IMR-90 (cell line): ENCODE data around the gene CTPS1. TPM values are rescaled to one million over a fixed set of nuclear protein-coding genes. Genes with fewer than 3 reads are reported as not detected.

ENCODE experiments used
- ATAC-seq: fragments of 200-7000 bp; cut with Tn5 transposase; 2 replicates; pipeline ENCODE4 v1.9.1; 2020; ENCODE audit warnings: low read depth, mild to moderate bottlenecking, moderate library complexity
- BruUV-seq: library from RNA; stranded (reverse); fragments of 400-500 nt; replicated peaks from 2 replicates; lab custom pipeline; 2021; lab: Mats Ljungman, UMichigan
- CTCF ChIA-PET: fragments of 300-600 bp; formaldehyde crosslinking; extraction: SDS; loops from one replicate; lab custom pipeline; 2021; ENCODE audit warnings: antibody characterized with exemption; lab: Yijun Ruan, JAX
- POLR2A ChIA-PET: fragments of 300-600 bp; sonication (Branson Sonifier 250); formaldehyde crosslinking; loops from one replicate; lab custom pipeline; 2022; ENCODE audit warnings: antibody characterized with exemption; ENCODE audit not compliant: unreplicated experiment; lab: Charles Lee
- DNase-seq: peaks from one replicate; pipeline ENCODE4 v3.0.0; 2013
- H2AFZ ChIP-seq: replicated peaks from 2 replicates; pipeline ENCODE3; 2013; ENCODE audit warnings: low read length, mild to moderate bottlenecking; ENCODE audit not compliant: poor library complexity
- H2AK5ac ChIP-seq: 2 replicates; pipeline ENCODE4 v1.6.1; 2013; ENCODE audit warnings: low read depth, low read length, inconsistent platforms
- H2AK9ac ChIP-seq: replicated peaks from 2 replicates; pipeline ENCODE3; 2013; ENCODE audit warnings: mild to moderate bottlenecking, low read depth, low read length, moderate library complexity; ENCODE audit not compliant: poor library complexity
- H2BK120ac ChIP-seq: 2 replicates; pipeline ENCODE4 v1.6.1; 2013; ENCODE audit warnings: low read depth, low read length, inconsistent platforms
- H2BK15ac ChIP-seq: 3 replicates; pipeline ENCODE4 v1.6.1; 2013; ENCODE audit warnings: low read depth, low read length, inconsistent platforms
- H2BK20ac ChIP-seq: 2 replicates; pipeline ENCODE4 v1.6.1; 2013; ENCODE audit warnings: low read depth, mild to moderate bottlenecking, inconsistent platforms, low read length, moderate library complexity
- H2BK5ac ChIP-seq: 2 replicates; pipeline ENCODE4 v1.6.1; 2013; ENCODE audit warnings: mild to moderate bottlenecking, low read depth, low read length, inconsistent platforms; ENCODE audit not compliant: poor library complexity, severe bottlenecking
- H3K14ac ChIP-seq: replicated peaks from 2 replicates; pipeline ENCODE4 v1.6.1; 2013; ENCODE audit warnings: low read depth, low read length, inconsistent platforms
- H3K18ac ChIP-seq: 2 replicates; pipeline ENCODE4 v1.6.1; 2013; ENCODE audit warnings: low read depth, low read length, control low read depth
- H3K23ac ChIP-seq: 2 replicates; pipeline ENCODE4 v1.6.1; 2013; ENCODE audit warnings: low read depth, low read length, inconsistent platforms
- H3K27ac ChIP-seq: 2 replicates; pipeline ENCODE4 v1.5.1; 2013; ENCODE audit warnings: mild to moderate bottlenecking, control low read depth, low read length; ENCODE audit not compliant: insufficient read depth
- H3K27me3 ChIP-seq: 2 replicates; pipeline ENCODE4 v1.6.1; 2013; ENCODE audit warnings: low read length; ENCODE audit not compliant: control insufficient read depth, insufficient read depth
- H3K36me3 ChIP-seq: 2 replicates; pipeline ENCODE4 v1.6.1; 2013; ENCODE audit warnings: low read length, mixed read lengths; ENCODE audit not compliant: control insufficient read depth, insufficient read depth
- H3K4ac ChIP-seq: 2 replicates; pipeline ENCODE4 v1.6.1; 2013; ENCODE audit warnings: low read depth, low read length, inconsistent platforms
- H3K4me1 ChIP-seq: 2 replicates; pipeline ENCODE4 v1.6.1; 2013; ENCODE audit warnings: low read length, mixed read lengths; ENCODE audit not compliant: control insufficient read depth, insufficient read depth
- H3K4me2 ChIP-seq: 2 replicates; pipeline ENCODE4 v1.6.1; 2013; ENCODE audit warnings: low read depth, mild to moderate bottlenecking, control low read depth, low read length, moderate library complexity
- H3K4me3 ChIP-seq: 2 replicates; pipeline ENCODE4 v1.5.1; 2013; ENCODE audit warnings: low read depth, mild to moderate bottlenecking, control low read depth, low read length, moderate library complexity; ENCODE audit not compliant: insufficient read depth
- H3K56ac ChIP-seq: 2 replicates; pipeline ENCODE4 v1.6.1; 2013; ENCODE audit warnings: low read length, inconsistent platforms; ENCODE audit not compliant: insufficient read depth; ENCODE audit errors: extremely low read depth
- H3K79me1 ChIP-seq, 2 experiments: 2 replicates each; pipeline ENCODE4 v1.6.1; 2013; ENCODE audit warnings: low read length in 2 of 2, inconsistent platforms in 1 of 2, low read depth in 1 of 2
- H3K9ac ChIP-seq: 2 replicates; pipeline ENCODE4 v1.6.1; 2013; ENCODE audit warnings: low read depth, low read length, control low read depth
- H3K9me1 ChIP-seq: 2 replicates; pipeline ENCODE4 v1.6.1; 2013; ENCODE audit warnings: low read length, inconsistent platforms; ENCODE audit not compliant: insufficient read depth
- H3K9me3 ChIP-seq: 2 replicates; pipeline ENCODE4 v1.6.1; 2013; ENCODE audit warnings: low read length; ENCODE audit not compliant: control insufficient read depth, insufficient read depth
- H4K20me1 ChIP-seq: 2 replicates; pipeline ENCODE4 v1.6.1; 2013; ENCODE audit warnings: low read length, inconsistent platforms; ENCODE audit not compliant: insufficient read depth
- H4K5ac ChIP-seq: 2 replicates; pipeline ENCODE4 v1.6.1; 2013; ENCODE audit warnings: mild to moderate bottlenecking, low read depth, low read length, control low read depth
- H4K8ac ChIP-seq, 2 experiments: 2 replicates each; pipeline ENCODE4 v1.6.1; 2013; ENCODE audit warnings: low read depth in 2 of 2, low read length in 2 of 2, control low read depth in 1 of 2, inconsistent platforms in 1 of 2
- H4K91ac ChIP-seq: 2 replicates; pipeline ENCODE4 v1.6.1; 2013; ENCODE audit warnings: low read depth, low read length, inconsistent platforms; ENCODE audit not compliant: insufficient read depth
- BHLHE40 ChIP-seq: fragments of 150-350 bp; IDR thresholded peaks from 2 replicates; pipeline ENCODE4 v1.6.1; 2016; ENCODE audit warnings: mild to moderate bottlenecking, low read depth, low read length
- CEBPB ChIP-seq: IDR thresholded peaks from 2 replicates; pipeline ENCODE4 v1.6.1; 2012; ENCODE audit warnings: low read depth, low read length, improper control_type of control experiment
- CHD1 ChIP-seq: IDR thresholded peaks from 2 replicates; pipeline ENCODE4 v1.6.1; 2012; ENCODE audit warnings: low read depth, low read length, improper control_type of control experiment
- CTCF ChIP-seq: conservative IDR thresholded peaks from 2 replicates; pipeline ENCODE4 v1.5.1; 2012; ENCODE audit warnings: mild to moderate bottlenecking, low read depth, low read length, improper control_type of control experiment
- FOS ChIP-seq: fragments of 150-350 bp; IDR thresholded peaks from 2 replicates; pipeline ENCODE4 v1.6.1; 2016; ENCODE audit warnings: low read depth, low read length
- MAFK ChIP-seq: IDR thresholded peaks from 2 replicates; pipeline ENCODE4 v1.6.1; 2012; ENCODE audit warnings: low read depth, low read length, improper control_type of control experiment
- MAZ ChIP-seq: IDR thresholded peaks from 2 replicates; pipeline ENCODE4 v1.6.1; 2012; ENCODE audit warnings: low read depth, mild to moderate bottlenecking, low read length, improper control_type of control experiment, moderate library complexity, borderline replicate concordance
- MXI1 ChIP-seq: IDR thresholded peaks from 2 replicates; pipeline ENCODE4 v1.6.1; 2012; ENCODE audit warnings: low read depth, mild to moderate bottlenecking, low read length, moderate library complexity, borderline replicate concordance
- NFE2L2 ChIP-seq: fragments of 150-350 bp; IDR thresholded peaks from 2 replicates; pipeline ENCODE4 v1.6.1; 2016; ENCODE audit warnings: low read depth, mild to moderate bottlenecking, low read length
- POLR2A ChIP-seq: IDR thresholded peaks from 2 replicates; pipeline ENCODE4 v1.6.1; 2012; ENCODE audit warnings: mild to moderate bottlenecking, low read depth, low read length
- RAD21 ChIP-seq: IDR thresholded peaks from 2 replicates; pipeline ENCODE4 v1.6.1; 2012; ENCODE audit warnings: low read length, improper control_type of control experiment
- RCOR1 ChIP-seq: IDR thresholded peaks from 2 replicates; pipeline ENCODE4 v1.6.1; 2012; ENCODE audit warnings: mild to moderate bottlenecking, low read length, improper control_type of control experiment; ENCODE audit not compliant: insufficient replicate concordance
- RFX5 ChIP-seq: IDR thresholded peaks from 2 replicates; pipeline ENCODE4 v1.8.0; 2012; ENCODE audit warnings: low read depth, mild to moderate bottlenecking, low read length, moderate library complexity
- SMC3 ChIP-seq: fragments of 150-350 bp; IDR thresholded peaks from 2 replicates; pipeline ENCODE4 v1.6.1; 2016; ENCODE audit warnings: low read depth, mild to moderate bottlenecking, antibody characterized with exemption, low read length, moderate library complexity
- WGBS, 2 experiments: methylation state at CpG; one replicate each; pipeline versions ENCODE4 v1.1.5 to v1.1.7; 2013; ENCODE audit warnings: missing lambda C conversion rate in 2 of 2; ENCODE audit not compliant: insufficient read length in 1 of 2; ENCODE audit errors: extremely low coverage in 2 of 2; 5-methylcytosine and 5-hydroxymethylcytosine counted together
- dilution Hi-C: fragments of 300-500 bp; cut with HindIII; formaldehyde crosslinking; loops from one replicate; pipeline ENCODE4 v1.14.3; 2018; ENCODE audit warnings: low sequenced_read_pairs; ENCODE audit not compliant: unreplicated experiment
- in situ Hi-C: fragments of 300-500 bp; cut with MboI; formaldehyde crosslinking; loops from 3 replicates; pipeline ENCODE4 v1.14.3; 2019; ENCODE audit warnings: low sequenced_read_pairs, inconsistent platforms, mixed read lengths
- intact Hi-C: fragments of 100-400 bp; cut with micrococcal nuclease; formaldehyde crosslinking; loops from 2 replicates; pipeline ENCODE4 v1.10.0; 2022
- polyA plus RNA-seq, 3 experiments: library from polyadenylated mRNA; depleted of rRNA; stranded (reverse); fragments of >200 nt; gene quantifications; 2 replicates each; pipeline ENCODE4 v1.2.3, GENCODE V29; 2012; ENCODE audit warnings: low replicate concordance in 1 of 3
- total RNA-seq: library from RNA; depleted of rRNA; stranded (reverse); fragments of >200 nt; gene quantifications from 2 replicates; pipeline ENCODE4 v1.2.3, GENCODE V29; 2012
- TF ChIP-seq, protein P1 (sequence below): fragments of 150-350 bp; IDR thresholded peaks from 2 replicates; pipeline ENCODE4 v1.6.1; 2017; ENCODE audit warnings: mild to moderate bottlenecking, antibody characterized with exemption, low read length, low read depth
- TF ChIP-seq, protein P2 (sequence below): fragments of 150-350 bp; IDR thresholded peaks from 2 replicates; pipeline ENCODE4 v1.6.1; 2016; ENCODE audit warnings: low read depth, mild to moderate bottlenecking, low read length, moderate library complexity, borderline replicate concordance

The CTPS1 gene
- total and polyA plus RNA-seq, 2 of the 4 experiments (the other 2 are of a cell fraction) = 40.4 to 41.0 TPM

- WGBS, 2 experiments = 100% methylated on average over 5 of the region's 10 CpGs; no CpG with 5 or more reads in 1 of the 2 experiments
- no peak overlapping the region for H3K14ac ChIP-seq
- TF ChIP-seq NFE2L2 = no peak
- no peak for TF ChIP-seq MAZ
- TF ChIP-seq POLR2A = no peak
- no peak for TF ChIP-seq SMC3
- no peak for TF ChIP-seq MAFK
- TF ChIP-seq, protein P1, sequence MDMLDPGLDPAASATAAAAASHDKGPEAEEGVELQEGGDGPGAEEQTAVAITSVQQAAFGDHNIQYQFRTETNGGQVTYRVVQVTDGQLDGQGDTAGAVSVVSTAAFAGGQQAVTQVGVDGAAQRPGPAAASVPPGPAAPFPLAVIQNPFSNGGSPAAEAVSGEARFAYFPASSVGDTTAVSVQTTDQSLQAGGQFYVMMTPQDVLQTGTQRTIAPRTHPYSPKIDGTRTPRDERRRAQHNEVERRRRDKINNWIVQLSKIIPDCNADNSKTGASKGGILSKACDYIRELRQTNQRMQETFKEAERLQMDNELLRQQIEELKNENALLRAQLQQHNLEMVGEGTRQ = no peak
- TF ChIP-seq RFX5 = no peak
- no peak for TF ChIP-seq MXI1
- TF ChIP-seq BHLHE40 = no peak
- TF ChIP-seq CHD1 = no peak
- TF ChIP-seq RCOR1 = no peak
- no peak for TF ChIP-seq CEBPB
- TF ChIP-seq FOS = no peak
- TF ChIP-seq CTCF = no peak
- TF ChIP-seq, protein P2, sequence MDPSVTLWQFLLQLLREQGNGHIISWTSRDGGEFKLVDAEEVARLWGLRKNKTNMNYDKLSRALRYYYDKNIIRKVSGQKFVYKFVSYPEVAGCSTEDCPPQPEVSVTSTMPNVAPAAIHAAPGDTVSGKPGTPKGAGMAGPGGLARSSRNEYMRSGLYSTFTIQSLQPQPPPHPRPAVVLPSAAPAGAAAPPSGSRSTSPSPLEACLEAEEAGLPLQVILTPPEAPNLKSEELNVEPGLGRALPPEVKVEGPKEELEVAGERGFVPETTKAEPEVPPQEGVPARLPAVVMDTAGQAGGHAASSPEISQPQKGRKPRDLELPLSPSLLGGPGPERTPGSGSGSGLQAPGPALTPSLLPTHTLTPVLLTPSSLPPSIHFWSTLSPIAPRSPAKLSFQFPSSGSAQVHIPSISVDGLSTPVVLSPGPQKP = no peak
- TF ChIP-seq RAD21 = no peak
Measured at GRCh38 chr1:41022424-41022823, 42.9 kb downstream of the CTPS1 start.

More at GRCh38 chr1:41022424-41022823, 42.9 kb downstream of the CTPS1 start:
- Histone ChIP-seq H2AK5ac (no peak overlapping the region), H3K18ac (no peak overlapping the region), H3K36me3 (peaks cover 13% of the 10 kb centered on the region), H3K9me1 (peaks cover 21% of the 10 kb centered on the region), H2BK15ac (no peak overlapping the region), H2BK5ac (no peak overlapping the region), H3K4me3 (no peak overlapping the region), H2AFZ (peak overlapping the region; percentile 33), H3K27ac (no peak overlapping the region), H2BK120ac (no peak overlapping the region), H4K8ac (no peak overlapping the region), H3K27me3 (no peaks in the 10 kb centered on the region), H3K56ac (no peak overlapping the region), H3K9ac (no peak overlapping the region), H3K23ac (no peak overlapping the region), H3K4ac (no peak overlapping the region), H3K4me2 (no peak overlapping the region), H3K79me1 (no peaks in the 10 kb centered on the region), H3K4me1 (peaks cover 5% of the 10 kb centered on the region), H4K5ac (no peak overlapping the region), H2BK20ac (no peak overlapping the region), H3K9me3 (no peaks in the 10 kb centered on the region), H4K20me1 (peaks cover 9% of the 10 kb centered on the region; the same call in 1 of the 2 replicates), H4K91ac (no peak overlapping the region), H2AK9ac (peak overlapping the region; percentile 19)
- DNase-seq = no peak
- BruUV-seq = no TSS peak
- dilution Hi-C loops (no loop called here), intact Hi-C loops (loop anchor here (5.0 kb wide), 1 partner anchor 410 kb away; no protein-coding TSS in a partner anchor), in situ Hi-C loops (no loop called here)
- CTCF ChIA-PET = interaction anchor here (1.0 kb wide), 1 partner anchor 18 kb away, joined by 3 read pairs; no protein-coding TSS in a partner anchor
- POLR2A ChIA-PET = interaction anchor here (0.9 kb wide), 1 partner anchor 115 kb away, joined by 3 read pairs; no protein-coding TSS in a partner anchor
- no peak for ATAC-seq
